CD14-positive monocyte (primary cell): ENCODE data around the gene MMP27. TPM values are rescaled to one million over a fixed set of nuclear protein-coding genes. Genes with fewer than 3 reads are reported as not detected.

ENCODE experiments used
- DNase-seq, 3 donors: peaks; one replicate each; pipeline ENCODE4 v3.0.0-alpha.2; 2011 to 2022
- H2AFZ ChIP-seq: 2 replicates; pipeline ENCODE4 v1.6.0; 2012; ENCODE audit warnings: mild to moderate bottlenecking, low read depth, low read length, inconsistent platforms; ENCODE audit not compliant: insufficient read depth, poor library complexity, severe bottlenecking
- H3K27ac ChIP-seq, 2 donors: 1 replicate in 1 of 2; 2 replicates in 1 of 2; pipeline ENCODE4 v1.5.1; 2012 to 2013; ENCODE audit warnings: low read length in 2 of 2, control low read depth in 1 of 2, inconsistent platforms in 1 of 2, low read depth in 1 of 2, mild to moderate bottlenecking in 1 of 2
- H3K27me3 ChIP-seq, 2 donors: one replicate each; pipeline versions ENCODE4 v1.6.0 to v1.6.1; 2011 to 2013; ENCODE audit warnings: low read length in 2 of 2; ENCODE audit not compliant: control insufficient read depth in 2 of 2, insufficient read depth in 2 of 2
- H3K36me3 ChIP-seq, 2 donors: replicated peaks in 1 of 2; 1 replicate in 1 of 2; 2 replicates in 1 of 2; pipeline versions ENCODE4 v1.5.1 to v1.6.1; 2012 to 2013; ENCODE audit warnings: low read length in 2 of 2, control low read depth in 1 of 2, inconsistent platforms in 1 of 2, mild to moderate bottlenecking in 1 of 2; ENCODE audit not compliant: insufficient read depth in 2 of 2, control insufficient read depth in 1 of 2
- H3K4me1 ChIP-seq, 2 donors: 1 replicate in 1 of 2; 2 replicates in 1 of 2; pipeline versions ENCODE4 v1.5.1 to v1.6.1; 2012 to 2013; ENCODE audit warnings: low read length in 2 of 2, control low read depth in 1 of 2, inconsistent platforms in 1 of 2, mild to moderate bottlenecking in 1 of 2, moderate library complexity in 1 of 2; ENCODE audit not compliant: insufficient read depth in 2 of 2, control insufficient read depth in 1 of 2
- H3K4me2 ChIP-seq: replicated peaks from 2 replicates; pipeline ENCODE3; 2012; ENCODE audit warnings: low read length, moderate library complexity, mild to moderate bottlenecking; ENCODE audit not compliant: poor library complexity, severe bottlenecking; ENCODE audit errors: extremely low read depth
- H3K4me3 ChIP-seq, 3 experiments: fragments of 200-600 bp in 1 of 3; sonication (generic) in 1 of 3; replicated peaks in 1 of 3; 1 replicate in 2 of 3; 2 replicates in 1 of 3; pipeline ENCODE4 v1.5.1; 2011 to 2013; ENCODE audit warnings: low read length in 3 of 3, mild to moderate bottlenecking in 3 of 3, control low read depth in 2 of 3, low read depth in 2 of 3, inconsistent platforms in 1 of 3, moderate library complexity in 1 of 3
- H3K79me2 ChIP-seq: 2 replicates; pipeline ENCODE4 v1.6.0; 2012; ENCODE audit warnings: mild to moderate bottlenecking, control low read depth, inconsistent platforms, low read length, moderate library complexity; ENCODE audit not compliant: insufficient read depth
- H3K9ac ChIP-seq: 2 replicates; pipeline ENCODE4 v1.6.0; 2017; ENCODE audit warnings: low read length, mild to moderate bottlenecking; ENCODE audit not compliant: insufficient read depth, poor library complexity, severe bottlenecking
- H3K9me3 ChIP-seq, 2 donors: replicated peaks in 1 of 2; 1 replicate in 1 of 2; 2 replicates in 1 of 2; pipeline versions ENCODE4 v1.5.1 to v1.6.1; 2012 to 2013; ENCODE audit warnings: low read length in 2 of 2, control low read depth in 1 of 2; ENCODE audit not compliant: control insufficient read depth in 1 of 2, insufficient read depth in 1 of 2
- H4K20me1 ChIP-seq: 2 replicates; pipeline ENCODE4 v1.6.0; 2012; ENCODE audit warnings: mild to moderate bottlenecking, low read length, control low read depth, moderate library complexity; ENCODE audit not compliant: insufficient read depth
- H3K27ac Mint-ChIP-seq, 7 donors: one replicate each; pipeline ENCODE4 v1.8.0; 2020; ENCODE audit warnings: mild to moderate bottlenecking in 7 of 7, mixed read lengths in 7 of 7, moderate library complexity in 6 of 7, inconsistent platforms in 2 of 7
- H3K27me3 Mint-ChIP-seq, 3 donors: one replicate each; pipeline ENCODE4 v1.8.0; 2021 to 2022; ENCODE audit warnings: low read depth in 3 of 3, mild to moderate bottlenecking in 3 of 3, mixed read lengths in 3 of 3, moderate library complexity in 3 of 3, inconsistent platforms in 1 of 3
- H3K36me3 Mint-ChIP-seq, 2 donors: one replicate each; pipeline ENCODE4 v1.8.0; 2020; ENCODE audit warnings: mixed read lengths in 2 of 2, inconsistent platforms in 1 of 2, mild to moderate bottlenecking in 1 of 2
- H3K4me1 Mint-ChIP-seq: one replicate; pipeline ENCODE4 v1.8.0; 2020; ENCODE audit warnings: mild to moderate bottlenecking, mixed read lengths
- H3K4me3 Mint-ChIP-seq, 2 donors: one replicate each; pipeline ENCODE4 v1.8.0; 2020; ENCODE audit warnings: mild to moderate bottlenecking in 2 of 2, mixed read lengths in 2 of 2, moderate library complexity in 1 of 2
- H3K9me3 Mint-ChIP-seq, 7 donors: one replicate each; pipeline ENCODE4 v1.8.0; 2020 to 2022; ENCODE audit warnings: mixed read lengths in 7 of 7, mild to moderate bottlenecking in 6 of 7, moderate library complexity in 6 of 7, inconsistent platforms in 2 of 7
- WGBS: methylation state at CpG from one replicate; pipeline ENCODE4 v1.1.5; 2013; ENCODE audit warnings: missing lambda C conversion rate; ENCODE audit not compliant: insufficient coverage; 5-methylcytosine and 5-hydroxymethylcytosine counted together
- intact Hi-C, 2 donors: fragments of 100-400 bp; cut with micrococcal nuclease; formaldehyde crosslinking; loops; one replicate each; pipeline versions ENCODE4 v1.15.0 to v1.15.1; 2023
- polyA plus RNA-seq, 3 donors: library from polyadenylated mRNA; depleted of rRNA in 1 of 3; unstranded in 2 of 3; stranded (reverse) in 1 of 3; fragments of 300-500 nt in 2 of 3; fragments of >200 nt in 1 of 3; fragmentation: Illumina TruSeq in 2 of 3; gene quantifications; 1 replicate in 2 of 3; 2 replicates in 1 of 3; pipeline ENCODE4 v1.2.3, GENCODE V29; 2012 to 2021
- TF ChIP-seq, protein P1 (sequence below): fragments of 200-600 bp; IDR thresholded peaks from one replicate; pipeline ENCODE4 v1.8.0; 2022; ENCODE audit warnings: antibody characterized with exemption, mild to moderate bottlenecking

Gene MMP27
- polyA plus RNA-seq, 3 donors, result not detected

DNA sequence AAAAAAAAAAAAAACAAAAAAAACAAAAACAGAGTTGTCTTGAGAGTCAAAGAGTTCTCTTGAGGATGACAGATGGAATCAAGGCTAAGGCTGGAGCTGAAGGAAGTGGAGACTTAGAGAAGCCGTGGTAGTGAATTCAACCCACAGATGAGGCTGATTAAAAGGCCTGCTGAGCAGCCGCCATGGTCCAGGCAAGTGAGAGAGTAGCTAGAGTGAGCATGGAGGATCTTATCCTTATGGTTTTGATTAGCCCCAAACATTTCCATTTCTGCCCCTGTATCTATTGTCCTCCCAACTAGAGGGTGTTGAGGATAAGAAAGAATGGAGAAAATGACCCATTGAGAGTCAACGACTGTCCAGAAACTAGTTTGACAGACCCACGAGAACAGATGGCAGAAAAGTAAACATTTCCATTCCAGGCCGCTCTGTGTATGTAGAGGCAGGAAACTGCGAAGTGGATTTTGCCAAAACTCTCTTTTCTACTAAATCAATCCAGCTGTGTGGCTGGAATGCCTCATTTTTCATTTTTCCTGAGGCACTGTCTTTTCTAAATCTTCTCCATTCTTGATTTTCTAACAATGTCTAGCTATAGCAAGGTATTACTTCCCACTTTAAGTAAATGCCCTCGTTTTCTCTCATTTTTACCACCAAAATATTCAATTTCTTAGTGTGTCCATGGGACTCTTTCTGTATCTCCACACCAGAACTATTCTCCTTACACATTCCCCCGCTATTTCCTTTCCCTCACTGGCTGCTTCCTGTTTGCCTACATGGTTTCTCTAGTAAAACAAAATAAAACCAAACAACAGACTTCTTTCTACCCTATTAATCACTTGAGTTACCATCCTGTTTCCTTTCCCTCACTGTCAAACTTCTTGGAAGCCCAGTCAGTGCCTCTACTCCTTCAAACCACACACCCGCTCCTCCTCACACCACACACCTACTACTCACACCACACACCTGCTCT is 24.6 kb upstream of the MMP27 start:
- Histone ChIP-seq H3K36me3 (no peaks in the 10 kb centered on the region), H3K4me3 (no peak overlapping the region), H3K27ac (no peak overlapping the region), H3K4me1 (peaks cover 20 to 31% of the 10 kb centered on the region in 2 donors), H3K9me3 (no peaks in the 10 kb centered on the region), H3K9ac (no peak overlapping the region), H3K4me2 (no peak overlapping the region), H3K79me2 (no peaks in the 10 kb centered on the region), H3K27me3 (peaks cover 8 to 19% of the 10 kb centered on the region in 2 donors), H4K20me1 (no peaks in the 10 kb centered on the region), H2AFZ (no peak overlapping the region)
- Mint-ChIP-seq H3K4me1 (peaks cover 27% of the 10 kb centered on the region), H3K27me3 (peaks cover 0 to 5% (median 2%) of the 10 kb centered on the region in 3 donors), H3K36me3 (no peaks in the 10 kb centered on the region), H3K9me3 (no peaks in the 10 kb centered on the region), H3K27ac (peak overlapping the region in 1 of 7 donors; percentile 74), H3K4me3 (no peak overlapping the region)
- TF ChIP-seq, protein P1, sequence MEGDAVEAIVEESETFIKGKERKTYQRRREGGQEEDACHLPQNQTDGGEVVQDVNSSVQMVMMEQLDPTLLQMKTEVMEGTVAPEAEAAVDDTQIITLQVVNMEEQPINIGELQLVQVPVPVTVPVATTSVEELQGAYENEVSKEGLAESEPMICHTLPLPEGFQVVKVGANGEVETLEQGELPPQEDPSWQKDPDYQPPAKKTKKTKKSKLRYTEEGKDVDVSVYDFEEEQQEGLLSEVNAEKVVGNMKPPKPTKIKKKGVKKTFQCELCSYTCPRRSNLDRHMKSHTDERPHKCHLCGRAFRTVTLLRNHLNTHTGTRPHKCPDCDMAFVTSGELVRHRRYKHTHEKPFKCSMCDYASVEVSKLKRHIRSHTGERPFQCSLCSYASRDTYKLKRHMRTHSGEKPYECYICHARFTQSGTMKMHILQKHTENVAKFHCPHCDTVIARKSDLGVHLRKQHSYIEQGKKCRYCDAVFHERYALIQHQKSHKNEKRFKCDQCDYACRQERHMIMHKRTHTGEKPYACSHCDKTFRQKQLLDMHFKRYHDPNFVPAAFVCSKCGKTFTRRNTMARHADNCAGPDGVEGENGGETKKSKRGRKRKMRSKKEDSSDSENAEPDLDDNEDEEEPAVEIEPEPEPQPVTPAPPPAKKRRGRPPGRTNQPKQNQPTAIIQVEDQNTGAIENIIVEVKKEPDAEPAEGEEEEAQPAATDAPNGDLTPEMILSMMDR, result no peak
- no peak for DNase-seq
- WGBS, result 63% methylated on average over 4 of the region's 9 CpGs
- intact Hi-C loops, result loop anchor here (5.0 to 10.0 kb wide), 2 partner anchors 207 to 215 kb away; no protein-coding TSS in a partner anchor

DNA sequence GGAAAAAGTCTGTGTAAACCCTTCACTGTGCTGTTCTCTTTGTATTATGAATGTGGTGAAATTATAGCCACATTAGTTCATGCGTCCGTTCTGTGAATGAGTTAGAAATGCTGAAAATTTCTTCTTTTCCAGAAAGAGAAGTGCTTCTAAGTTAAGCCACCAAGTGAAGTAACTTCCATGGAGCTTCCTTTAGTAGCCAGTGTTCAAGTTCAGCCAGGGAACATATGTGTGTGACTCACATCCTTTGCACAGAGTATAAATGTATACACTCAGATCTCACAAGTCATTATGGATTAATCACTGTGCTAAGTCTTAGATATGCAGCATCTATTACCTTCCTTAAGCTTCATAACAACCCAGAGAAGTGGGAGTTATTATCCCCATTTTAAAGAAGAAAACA is 22.3 kb upstream of the MMP27 start:
- Histone ChIP-seq H3K4me3 (peak overlapping the region in 1 of 3 experiments; percentile 22), H3K36me3 (no peaks in the 10 kb centered on the region), H3K27ac (peak overlapping the region in 1 of 2 donors; percentile 79), H3K4me1 (peaks cover 25 to 50% of the 10 kb centered on the region in 2 donors), H3K4me2 (peak overlapping the region; percentile 29), H2AFZ (no peak overlapping the region), H3K9ac (no peak overlapping the region), H3K9me3 (no peaks in the 10 kb centered on the region), H4K20me1 (no peaks in the 10 kb centered on the region), H3K27me3 (peaks cover 0 to 6% of the 10 kb centered on the region in 2 donors), H3K79me2 (no peaks in the 10 kb centered on the region)
- Mint-ChIP-seq H3K36me3 (no peaks in the 10 kb centered on the region), H3K9me3 (no peaks in the 10 kb centered on the region), H3K27ac (peak overlapping the region; percentile 64 to 95 (median 83)), H3K4me1 (peaks cover 34% of the 10 kb centered on the region), H3K4me3 (peak overlapping the region in 1 of 2 donors; percentile 44), H3K27me3 (peaks cover 0 to 5% (median 2%) of the 10 kb centered on the region in 3 donors)
- TF ChIP-seq, protein P1, result no peak
- DNase-seq, result peak; percentile 80 to 91 (median 86)
- no CpG with 5 or more reads among the region's 2 CpGs for WGBS
- intact Hi-C loops, result no loop called here
